Naive thymus-derived CD4-positive, alpha-beta T cell (primary cell): ENCODE data around the gene TEKTIP1. TPM values are rescaled to one million over a fixed set of nuclear protein-coding genes. Genes with fewer than 3 reads are reported as not detected.
"Not testable (repeated sequence)": the region's sequence is repeated elsewhere in the genome, so short reads cannot be mapped to it uniquely, and the experiment has no call there.

Experiments
- ATAC-seq: fragments of 150-1000 bp; cut with Tn5 transposase; 2 replicates; pipeline ENCODE4 v1.10.0; 2021; ENCODE audit warnings: mild to moderate bottlenecking, moderate library complexity
- CTCF ChIA-PET: fragments of 350-600 bp; sonication (Branson Sonifier 250); formaldehyde crosslinking; loops from one replicate; lab custom pipeline; 2021; ENCODE audit warnings: antibody characterized with exemption; lab: Charles Lee
- POLR2A ChIA-PET: fragments of 350-600 bp; sonication (Branson Sonifier 250); formaldehyde crosslinking; loops from one replicate; lab custom pipeline; 2021; ENCODE audit warnings: antibody characterized with exemption, inconsistent platforms; lab: Charles Lee
- DNase-seq, 9 donors: peaks; one replicate each; pipeline versions ENCODE4 v3.0.0 to v3.0.0-alpha.2; 2020 to 2022; ENCODE audit warnings: mixed read lengths in 1 of 9
- H3K27ac ChIP-seq: one replicate; pipeline ENCODE4 v1.7.0; 2013; ENCODE audit warnings: mild to moderate bottlenecking, low read depth, low read length, moderate library complexity
- H3K27me3 ChIP-seq, 2 donors: one replicate each; pipeline ENCODE4 v1.7.0; 2013; ENCODE audit warnings: low read length in 2 of 2, mild to moderate bottlenecking in 2 of 2, moderate library complexity in 2 of 2; ENCODE audit not compliant: control insufficient read depth in 2 of 2, insufficient read depth in 2 of 2
- H3K36me3 ChIP-seq, 3 experiments: 1 replicate in 2 of 3; 2 replicates in 1 of 3; pipeline ENCODE4 v1.7.0; 2013; ENCODE audit warnings: low read length in 3 of 3, mild to moderate bottlenecking in 3 of 3, moderate library complexity in 1 of 3; ENCODE audit not compliant: insufficient read depth in 3 of 3, control insufficient read depth in 2 of 3
- H3K4me1 ChIP-seq, 2 donors: one replicate each; pipeline ENCODE4 v1.7.0; 2013; ENCODE audit warnings: low read length in 2 of 2, mild to moderate bottlenecking in 2 of 2, moderate library complexity in 1 of 2; ENCODE audit not compliant: control insufficient read depth in 2 of 2, insufficient read depth in 2 of 2
- H3K4me3 ChIP-seq: 2 replicates; pipeline ENCODE4 v1.7.0; 2013; ENCODE audit warnings: mild to moderate bottlenecking, low read length
- H3K9me3 ChIP-seq, 3 experiments: 1 replicate in 2 of 3; 2 replicates in 1 of 3; pipeline ENCODE4 v1.7.0; 2013; ENCODE audit warnings: low read length in 3 of 3; ENCODE audit not compliant: control insufficient read depth in 2 of 3
- H3K27ac Mint-ChIP-seq, 9 donors: one replicate each; pipeline ENCODE4 v1.8.0; 2020 to 2022; ENCODE audit warnings: mixed read lengths in 9 of 9, mild to moderate bottlenecking in 8 of 9, moderate library complexity in 5 of 9, inconsistent platforms in 2 of 9
- H3K27me3 Mint-ChIP-seq, 5 donors: one replicate each; pipeline ENCODE4 v1.8.0; 2021 to 2022; ENCODE audit warnings: mixed read lengths in 5 of 5, mild to moderate bottlenecking in 1 of 5
- H3K36me3 Mint-ChIP-seq, 5 donors: one replicate each; pipeline ENCODE4 v1.8.0; 2020 to 2022; ENCODE audit warnings: mixed read lengths in 5 of 5, mild to moderate bottlenecking in 3 of 5, inconsistent platforms in 1 of 5
- H3K4me1 Mint-ChIP-seq, 7 donors: one replicate each; pipeline ENCODE4 v1.8.0; 2020 to 2022; ENCODE audit warnings: mixed read lengths in 7 of 7, mild to moderate bottlenecking in 3 of 7, inconsistent platforms in 1 of 7
- H3K4me3 Mint-ChIP-seq, 10 donors: one replicate each; pipeline ENCODE4 v1.8.0; 2020 to 2022; ENCODE audit warnings: mild to moderate bottlenecking in 10 of 10, mixed read lengths in 10 of 10, moderate library complexity in 6 of 10, inconsistent platforms in 2 of 10
- H3K9me3 Mint-ChIP-seq, 11 donors: one replicate each; pipeline ENCODE4 v1.8.0; 2020 to 2022; ENCODE audit warnings: mixed read lengths in 11 of 11, mild to moderate bottlenecking in 4 of 11, inconsistent platforms in 1 of 11, moderate library complexity in 1 of 11
- intact Hi-C, 2 donors: fragments of 100-400 bp; cut with micrococcal nuclease; formaldehyde crosslinking; loops; one replicate each; pipeline ENCODE4 v1.15.1; 2023
- polyA plus RNA-seq, 2 donors: library from polyadenylated mRNA; unstranded; fragments of 300-500 nt; fragmentation: Illumina TruSeq; gene quantifications; one replicate each; pipeline ENCODE4 v1.2.3, GENCODE V29; 2021
- total RNA-seq, 6 experiments: library from RNA in 5 of 6; stranded (reverse) in 5 of 6; gene quantifications; 1 replicate in 5 of 6; 2 replicates in 1 of 6; pipeline ENCODE4 v1.2.3 and lab custom pipeline; 2021 to 2026

Gene TEKTIP1
- total and polyA plus RNA-seq, 7 experiments from 2014 or later: 5.6 to 11.5 (median 10.6) TPM; not detected in 2

DNA sequence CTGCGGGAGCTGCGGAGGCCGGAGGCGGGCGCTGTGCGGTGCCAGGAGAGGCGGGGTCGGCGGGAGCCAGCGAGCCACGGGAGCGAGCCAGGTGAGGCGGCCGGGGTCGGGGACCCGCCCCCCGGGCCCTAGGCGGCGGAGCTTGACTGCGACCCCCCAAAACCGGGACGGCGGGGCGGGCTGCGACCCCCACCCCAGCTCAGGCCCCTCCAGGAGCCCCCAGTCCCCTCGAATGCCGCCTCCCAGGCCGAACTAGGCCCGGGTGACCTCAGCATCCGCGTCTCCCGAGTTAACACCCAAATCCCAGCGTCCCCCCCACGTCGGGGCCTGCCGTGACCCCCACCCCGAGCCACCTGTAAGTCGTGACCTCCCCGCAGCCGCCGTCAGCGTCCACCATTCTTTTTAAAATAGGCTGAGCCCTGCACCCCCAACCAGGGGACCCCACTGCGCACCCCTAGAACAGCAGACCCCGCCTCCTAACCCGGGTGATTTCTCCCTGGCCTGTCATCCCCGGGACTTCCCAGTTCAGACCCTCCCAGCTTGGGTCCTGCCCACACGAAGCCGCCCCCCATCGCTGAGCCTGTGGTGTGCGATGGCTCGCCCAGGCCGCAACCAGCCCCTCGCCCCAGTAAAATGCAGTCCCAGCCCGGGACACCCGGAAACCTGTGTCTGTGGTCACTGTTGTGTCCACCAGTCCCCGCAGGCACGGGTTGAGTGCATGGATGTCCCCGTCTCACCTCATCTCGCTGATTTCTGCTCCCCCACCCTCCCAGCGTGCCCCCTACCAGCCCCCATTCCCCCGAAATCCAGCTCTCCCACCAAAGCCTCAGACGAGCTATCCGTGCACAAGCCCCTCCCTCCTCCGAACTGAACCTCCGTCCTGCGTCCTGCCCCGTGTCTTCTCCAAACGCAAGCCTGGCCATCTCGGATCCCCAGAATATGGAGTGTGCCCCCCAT, 32.3 kb upstream of the TEKTIP1 start:
- Mint-ChIP-seq H3K27me3 (peaks cover 0 to 3% (median 0%) of the 10 kb centered on the region in 5 donors), H3K27ac (peak overlapping the region; percentile 57 to 97 (median 88)), H3K4me3 (peak overlapping the region; percentile 83 to 98 (median 90)), H3K9me3 (no peaks in the 10 kb centered on the region), H3K36me3 (peaks cover 0 to 14% (median 4%) of the 10 kb centered on the region in 5 donors), H3K4me1 (peaks cover 32 to 60% (median 40%) of the 10 kb centered on the region in 7 donors)
- no peaks in the 10 kb centered on the region for H3K27me3 ChIP-seq
- H3K4me3 ChIP-seq: peak overlapping the region; percentile 71
- intact Hi-C loops: loop anchor here (1.0 to 10.0 kb wide), 13 partner anchors 51 to 894 kb away; partner anchors contain the start of genes MFSD12 (in 2 of the 2), MRPL54 (in 2 of the 2), APBA3 (in 1 of the 2) and EEF2 (in 1 of the 2)
- POLR2A ChIA-PET: interaction anchor here (0.6 to 1.8 kb wide), 7 partner anchors 9 to 101 kb away, joined by 3 to 7 read pairs (median 3); partner anchors contain the start of gene MFSD12
- H3K9me3 ChIP-seq: no peaks in the 10 kb centered on the region
- peak overlapping the region; percentile 95 for H3K27ac ChIP-seq
- CTCF ChIA-PET: no interaction called here
- peaks cover 11 to 19% of the 10 kb centered on the region in 2 donors for H3K4me1 ChIP-seq
- H3K36me3 ChIP-seq: peaks cover 0 to 39% (median 0%) of the 10 kb centered on the region in 3 experiments
- ATAC-seq (no peak), DNase-seq (peak in 3 of 9 donors; percentile 19 to 54 (median 50))

DNA sequence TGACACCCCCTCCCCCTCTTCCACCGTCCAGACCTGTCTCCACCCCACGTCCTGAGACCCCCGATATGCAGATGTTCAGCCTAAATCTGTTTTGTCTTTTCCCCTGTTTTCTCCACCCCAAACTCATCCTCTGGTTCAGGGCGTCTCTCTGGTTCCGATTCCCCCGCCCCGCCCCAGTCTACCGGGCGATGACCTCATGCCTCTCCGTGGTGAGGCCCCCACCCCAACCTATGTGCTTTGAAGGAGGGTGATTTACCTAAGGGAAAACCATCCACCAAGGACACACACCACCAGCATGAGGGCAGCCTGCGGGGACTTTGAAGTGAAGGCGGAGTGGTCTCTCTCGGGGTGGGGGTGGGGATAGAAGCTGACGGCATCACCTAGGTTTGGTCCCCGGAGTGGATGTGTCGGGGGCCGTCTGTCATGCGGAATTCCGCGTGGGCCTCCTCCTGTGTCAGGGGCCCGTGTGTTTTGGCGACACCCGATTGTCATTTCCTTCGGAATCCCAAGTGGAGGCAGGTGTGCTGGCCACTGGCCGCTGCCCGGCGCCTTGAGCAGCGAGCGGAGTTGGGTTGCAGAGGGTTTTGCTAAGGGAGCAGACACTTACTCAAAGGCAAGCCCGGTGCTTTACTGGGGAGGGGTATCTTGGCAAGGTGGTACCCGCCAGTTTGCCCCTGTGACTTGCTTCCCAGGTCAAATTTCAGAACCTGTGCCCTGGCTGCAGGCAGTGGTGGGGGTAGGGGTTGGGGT, 31.4 kb upstream of the TEKTIP1 start:
- POLR2A ChIA-PET: interaction anchor here (1.3 to 1.8 kb wide), 3 partner anchors 49 to 66 kb away, joined by 3 to 7 read pairs (median 4); partner anchors contain the start of gene MFSD12
- CTCF ChIA-PET: no interaction called here

DNA sequence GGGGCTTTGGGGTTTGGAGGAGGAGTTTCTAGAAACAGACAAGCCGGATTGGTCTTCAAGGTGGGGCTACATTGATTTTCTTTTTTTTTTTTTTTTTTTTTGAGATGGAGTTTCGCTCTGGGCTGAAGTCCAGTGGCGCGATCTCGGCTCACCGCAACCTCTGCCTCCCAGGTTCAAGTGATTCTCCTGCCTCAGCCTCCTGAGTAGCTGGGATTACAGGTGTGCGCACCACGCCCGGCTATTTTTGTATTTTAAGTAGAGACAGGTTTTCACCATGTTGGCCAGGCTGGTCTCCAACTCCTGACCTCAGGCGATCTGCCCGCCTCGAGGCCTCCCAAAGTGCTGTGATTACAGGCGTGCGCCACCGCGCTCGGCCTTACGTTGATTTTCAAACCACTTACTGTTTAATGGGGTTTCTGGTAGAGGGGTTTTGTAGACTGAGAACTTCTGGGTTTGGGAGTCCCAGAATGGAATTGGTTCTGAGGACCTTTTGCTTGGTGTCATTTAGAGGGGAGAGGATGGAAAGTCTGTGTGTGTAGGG, 30.8 kb upstream of the TEKTIP1 start:
- DNase-seq, H3K27me3 Mint-ChIP-seq, H3K27me3 ChIP-seq, H3K9me3 Mint-ChIP-seq, H3K4me3 ChIP-seq, H3K27ac ChIP-seq, ATAC-seq, POLR2A ChIA-PET, CTCF ChIA-PET, H3K9me3 ChIP-seq: not testable (repeated sequence)
- H3K4me3 Mint-ChIP-seq: peak overlapping the region; percentile 20 to 96 (median 78)
- peak overlapping the region in 6 of 9 donors; percentile 22 to 82 (median 47) for H3K27ac Mint-ChIP-seq
- H3K4me1 Mint-ChIP-seq: peaks cover 33 to 71% (median 43%) of the 10 kb centered on the region in 7 donors
- intact Hi-C loops: loop anchor here (5.0 to 10.0 kb wide), 3 partner anchors 254 to 723 kb away; partner anchors contain the start of genes APBA3 (in 1 of the 2), EEF2 (in 1 of the 2), MRPL54 (in 1 of the 2) and SGTA (in 1 of the 2)
- Histone ChIP-seq H3K4me1 (peaks cover 11 to 19% of the 10 kb centered on the region in 2 donors), H3K36me3 (peaks cover 0 to 39% (median 0%) of the 10 kb centered on the region in 3 experiments)
- H3K36me3 Mint-ChIP-seq: peaks cover 0 to 14% (median 4%) of the 10 kb centered on the region in 5 donors

More for the DNA sequence above, 31.4 kb upstream of the TEKTIP1 start:
- peaks cover 33 to 69% (median 41%) of the 10 kb centered on the region in 7 donors for H3K4me1 Mint-ChIP-seq
- peaks cover 0 to 3% (median 0%) of the 10 kb centered on the region in 5 donors for H3K27me3 Mint-ChIP-seq
- peaks cover 0 to 14% (median 4%) of the 10 kb centered on the region in 5 donors for H3K36me3 Mint-ChIP-seq
- H3K9me3 Mint-ChIP-seq: no peaks in the 10 kb centered on the region
- DNase-seq: peak in 2 of 9 donors; percentile 43 to 62
- intact Hi-C loops: loop anchor here (2.0 to 10.0 kb wide), 4 partner anchors 255 to 893 kb away; partner anchors contain the start of genes APBA3 (in 1 of the 2), EEF2 (in 1 of the 2), MRPL54 (in 1 of the 2) and SGTA (in 1 of the 2)
- Histone ChIP-seq H3K9me3 (no peaks in the 10 kb centered on the region), H3K27ac (peak overlapping the region; percentile 95), H3K36me3 (peaks cover 0 to 39% (median 0%) of the 10 kb centered on the region in 3 experiments), H3K4me1 (peaks cover 11 to 19% of the 10 kb centered on the region in 2 donors), H3K4me3 (peak overlapping the region; percentile 71), H3K27me3 (no peaks in the 10 kb centered on the region)
- peak overlapping the region; percentile 57 to 93 (median 82) for H3K27ac Mint-ChIP-seq
- no peak for ATAC-seq
- peak overlapping the region; percentile 83 to 98 (median 90) for H3K4me3 Mint-ChIP-seq

- Histone ChIP-seq H3K27ac (no peak overlapping the region), H3K4me1 (peaks cover 11 to 19% of the 10 kb centered on the region in 2 donors), H3K9me3 (no peaks in the 10 kb centered on the region), H3K27me3 (no peaks in the 10 kb centered on the region), H3K36me3 (peaks cover 0 to 39% (median 0%) of the 10 kb centered on the region in 3 experiments), H3K4me3 (no peak overlapping the region)
- Mint-ChIP-seq H3K27me3 (peaks cover 0 to 3% (median 0%) of the 10 kb centered on the region in 5 donors), H3K27ac (peak overlapping the region in 7 of 9 donors; percentile 4 to 92 (median 58)), H3K9me3 (no peaks in the 10 kb centered on the region), H3K4me1 (peaks cover 33 to 76% (median 47%) of the 10 kb centered on the region in 7 donors), H3K4me3 (peak overlapping the region; percentile 49 to 96 (median 74)), H3K36me3 (peaks cover 0 to 14% (median 4%) of the 10 kb centered on the region in 5 donors)
- CTCF ChIA-PET: interaction anchor here (0.6 kb wide), 1 partner anchor 406 kb away, joined by 3 read pairs; no protein-coding TSS in a partner anchor
- DNase-seq (no peak), ATAC-seq (no peak)
- intact Hi-C loops: loop anchor here (5.0 to 10.0 kb wide), 3 partner anchors 253 to 724 kb away; partner anchors contain the start of genes APBA3 (in 1 of the 2), EEF2 (in 1 of the 2), MRPL54 (in 1 of the 2) and SGTA (in 1 of the 2)
- POLR2A ChIA-PET: no interaction called here
These were observed 30.0 kb upstream of the TEKTIP1 start for GRCh38 chr19:3508771-3509535.

DNA sequence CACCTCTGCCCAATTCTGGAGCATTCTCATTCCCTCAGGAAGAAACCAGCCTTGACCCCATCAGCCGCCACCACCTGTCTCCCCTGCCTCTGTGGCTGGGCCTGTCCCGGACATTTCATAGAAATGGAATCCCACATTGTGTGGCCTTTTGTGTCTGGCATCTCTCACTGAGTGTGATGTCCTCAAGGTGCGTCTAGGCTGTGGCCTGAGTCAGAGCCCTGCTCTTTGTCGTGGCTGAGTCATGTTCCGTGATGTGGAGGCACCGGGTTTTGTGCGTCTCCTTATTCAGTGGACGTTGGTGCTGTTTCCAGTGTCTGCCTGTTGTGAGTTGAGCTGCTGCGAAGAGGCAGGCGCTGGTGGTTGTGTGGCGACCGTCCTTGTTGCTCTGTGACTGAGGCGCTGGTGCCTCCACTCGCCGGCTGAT, 29.4 kb upstream of the TEKTIP1 start:
- POLR2A ChIA-PET: no interaction called here
- CTCF ChIA-PET: interaction anchor here (0.6 kb wide), 1 partner anchor 406 kb away, joined by 3 read pairs; no protein-coding TSS in a partner anchor
- Mint-ChIP-seq H3K4me1 (peaks cover 32 to 81% (median 51%) of the 10 kb centered on the region in 7 donors), H3K27me3 (peaks cover 0 to 3% (median 0%) of the 10 kb centered on the region in 5 donors), H3K27ac (peak overlapping the region in 8 of 9 donors; percentile 4 to 92 (median 57)), H3K36me3 (peaks cover 0 to 14% (median 4%) of the 10 kb centered on the region in 5 donors), H3K9me3 (no peaks in the 10 kb centered on the region), H3K4me3 (peak overlapping the region; percentile 49 to 96 (median 74))
- H3K4me3 ChIP-seq: no peak overlapping the region
- H3K27ac ChIP-seq: no peak overlapping the region
- H3K36me3 ChIP-seq: peaks cover 0 to 39% (median 0%) of the 10 kb centered on the region in 3 experiments
- ATAC-seq (no peak), DNase-seq (no peak)
- no peaks in the 10 kb centered on the region for H3K9me3 ChIP-seq
- intact Hi-C loops: loop anchor here (5.0 to 10.0 kb wide), 3 partner anchors 253 to 725 kb away; partner anchors contain the start of genes APBA3 (in 1 of the 2), EEF2 (in 1 of the 2), MRPL54 (in 1 of the 2) and SGTA (in 1 of the 2)
- peaks cover 11 to 18% of the 10 kb centered on the region in 2 donors for H3K4me1 ChIP-seq
- H3K27me3 ChIP-seq: no peaks in the 10 kb centered on the region
